Stomach (tissue), 9 donors: ENCODE data around the gene IFI27. TPM values are rescaled to one million over a fixed set of nuclear protein-coding genes. Genes with fewer than 3 reads are reported as not detected.

ENCODE experiments used
- DNase-seq, 2 donors: peaks; one replicate each; pipeline versions ENCODE4 v3.0.0 to v3.0.0-alpha.2; 2013 to 2019
- H3K27ac ChIP-seq, 5 donors: fragments of 200-600 bp in 4 of 5; sonication (generic) in 4 of 5; one replicate each; pipeline ENCODE4 v1.5.1; 2013 to 2019; ENCODE audit warnings: mild to moderate bottlenecking in 1 of 5, moderate library complexity in 1 of 5
- H3K27me3 ChIP-seq, 3 donors: fragments of 200-600 bp; sonication (generic); one replicate each; pipeline ENCODE4 v1.5.1; 2017 to 2019; ENCODE audit warnings: mixed run types in 1 of 3
- H3K36me3 ChIP-seq, 4 donors: fragments of 200-600 bp; sonication (generic); 1 replicate in 3 of 4; 2 replicates in 1 of 4; pipeline ENCODE4 v1.5.1; 2016 to 2019
- H3K4me1 ChIP-seq, 4 donors: fragments of 200-600 bp; sonication (generic); one replicate each; pipeline ENCODE4 v1.5.1; 2016 to 2019
- H3K4me3 ChIP-seq, 4 donors: fragments of 200-600 bp; sonication (generic) in 3 of 4; one replicate each; pipeline ENCODE4 v1.5.1; 2016 to 2019; ENCODE audit warnings: mild to moderate bottlenecking in 1 of 4
- H3K9me3 ChIP-seq, 4 donors: fragments of 200-600 bp; sonication (generic); one replicate each; pipeline ENCODE4 v1.5.1; 2016 to 2019
- EP300 ChIP-seq: sonication (generic); formaldehyde crosslinking; IDR thresholded peaks from one replicate; pipeline ENCODE4 v1.6.1; 2017; ENCODE audit warnings: antibody characterized with exemption
- POLR2A ChIP-seq, 4 donors: fragments of 450-650 bp; IDR thresholded peaks; one replicate each; pipeline ENCODE4 v1.6.1; 2016; ENCODE audit warnings: antibody characterized with exemption in 4 of 4, control low read depth in 2 of 4, mild to moderate bottlenecking in 1 of 4, moderate library complexity in 1 of 4
- POLR2AphosphoS5 ChIP-seq, 3 donors: sonication (generic); formaldehyde crosslinking; IDR thresholded peaks; one replicate each; pipeline ENCODE4 v1.6.1; 2016; ENCODE audit warnings: antibody characterized with exemption in 3 of 3
- WGBS, 5 donors: extraction: QIAGEN DNeasy Blood & Tissue Kit in 3 of 5; methylation state at CpG; one replicate each; pipeline versions ENCODE4 v1.1.5 to v1.1.7; 2013 to 2018; 5-methylcytosine and 5-hydroxymethylcytosine counted together
- intact Hi-C: fragments of 100-400 bp; cut with DNase I; formaldehyde crosslinking; loops from one replicate; pipeline ENCODE4 v1.15.1; 2023; ENCODE audit warnings: low total_unique reads
- polyA plus RNA-seq, 3 donors: library from polyadenylated mRNA; stranded (reverse); fragments of 200-250 nt; gene quantifications; one replicate each; pipeline ENCODE4 v1.2.3, GENCODE V29; 2013
- total RNA-seq, 5 donors: library from RNA; depleted of rRNA; stranded (reverse); fragments of >200 nt; gene quantifications; one replicate each; pipeline versions ENCODE4 v1.1.0 to v1.2.3, GENCODE V29; 2014 to 2016
- TF ChIP-seq, protein P1 (sequence below), 7 experiments: fragments of 450-650 bp in 4 of 7; fragments of 200-600 bp in 3 of 7; sonication (generic) in 3 of 7; IDR thresholded peaks; one replicate each; pipeline ENCODE4 v1.5.1; 2016 to 2019; ENCODE audit warnings: antibody characterized with exemption in 7 of 7, control low read depth in 2 of 7, mild to moderate bottlenecking in 1 of 7
- donor health status: healthy with polysubstance abuse.
- donor health status: Bipolar disorder and iron deficiency.
- donor health status: healthy.

Gene IFI27
- total and polyA plus RNA-seq, 8 donors = 12.9 to 1,115 (median 234) TPM

DNA sequence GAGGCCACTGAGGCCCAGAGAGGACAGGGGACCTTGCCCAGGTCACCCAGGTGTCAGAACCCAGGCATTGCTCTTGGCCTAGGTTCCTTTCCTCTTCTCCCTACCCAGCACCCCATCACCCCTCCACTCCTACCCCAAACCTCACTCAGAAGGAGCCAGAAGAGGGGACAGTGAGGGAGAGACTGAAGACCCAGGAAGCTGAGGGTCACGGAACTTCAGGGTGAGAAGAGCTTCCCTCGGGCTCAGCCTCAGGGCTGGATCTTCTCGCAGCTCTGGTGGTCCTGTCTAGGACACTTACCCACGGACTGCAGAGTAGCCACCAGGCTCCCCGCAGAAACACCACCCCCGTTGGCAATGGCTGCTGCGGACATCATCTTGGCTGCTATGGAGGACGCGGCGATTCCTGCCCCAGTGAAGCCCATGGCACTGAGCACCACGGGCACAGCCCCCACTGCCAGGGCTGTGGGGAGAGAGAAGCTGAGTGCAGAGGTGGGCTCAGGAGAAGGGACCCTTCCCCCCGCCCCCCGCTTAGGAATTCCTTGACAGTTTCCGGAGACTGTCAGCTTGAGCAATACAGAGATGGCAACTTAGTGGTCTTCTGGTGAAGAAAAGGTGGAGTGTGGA, 17.8 kb downstream of the IFI27 start:
- Histone ChIP-seq H3K36me3 (peaks cover 0 to 25% (median 5%) of the 10 kb centered on the region in 4 donors), H3K4me1 (peaks cover 7 to 25% (median 15%) of the 10 kb centered on the region in 4 donors), H3K27me3 (peaks cover 0 to 11% (median 0%) of the 10 kb centered on the region in 3 donors), H3K4me3 (peak overlapping the region in 1 of 4 donors; percentile 50), H3K27ac (peak overlapping the region in 3 of 5 donors; percentile 72 to 88 (median 75)), H3K9me3 (no peaks in the 10 kb centered on the region)
- DNase-seq = peak in 1 of 2 donors; percentile 17
- 88 to 93% (median 91%) methylated on average over 6 to 14 of the region's 14 CpGs for WGBS, 5 donors
- TF ChIP-seq, protein P1, sequence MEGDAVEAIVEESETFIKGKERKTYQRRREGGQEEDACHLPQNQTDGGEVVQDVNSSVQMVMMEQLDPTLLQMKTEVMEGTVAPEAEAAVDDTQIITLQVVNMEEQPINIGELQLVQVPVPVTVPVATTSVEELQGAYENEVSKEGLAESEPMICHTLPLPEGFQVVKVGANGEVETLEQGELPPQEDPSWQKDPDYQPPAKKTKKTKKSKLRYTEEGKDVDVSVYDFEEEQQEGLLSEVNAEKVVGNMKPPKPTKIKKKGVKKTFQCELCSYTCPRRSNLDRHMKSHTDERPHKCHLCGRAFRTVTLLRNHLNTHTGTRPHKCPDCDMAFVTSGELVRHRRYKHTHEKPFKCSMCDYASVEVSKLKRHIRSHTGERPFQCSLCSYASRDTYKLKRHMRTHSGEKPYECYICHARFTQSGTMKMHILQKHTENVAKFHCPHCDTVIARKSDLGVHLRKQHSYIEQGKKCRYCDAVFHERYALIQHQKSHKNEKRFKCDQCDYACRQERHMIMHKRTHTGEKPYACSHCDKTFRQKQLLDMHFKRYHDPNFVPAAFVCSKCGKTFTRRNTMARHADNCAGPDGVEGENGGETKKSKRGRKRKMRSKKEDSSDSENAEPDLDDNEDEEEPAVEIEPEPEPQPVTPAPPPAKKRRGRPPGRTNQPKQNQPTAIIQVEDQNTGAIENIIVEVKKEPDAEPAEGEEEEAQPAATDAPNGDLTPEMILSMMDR (IDR thresholded peaks at IDR 0.05) = no peak
- TF ChIP-seq POLR2AphosphoS5 (IDR thresholded peaks at IDR 0.05) (no peak), EP300 (no peak)
- intact Hi-C loops = no loop called here

DNA sequence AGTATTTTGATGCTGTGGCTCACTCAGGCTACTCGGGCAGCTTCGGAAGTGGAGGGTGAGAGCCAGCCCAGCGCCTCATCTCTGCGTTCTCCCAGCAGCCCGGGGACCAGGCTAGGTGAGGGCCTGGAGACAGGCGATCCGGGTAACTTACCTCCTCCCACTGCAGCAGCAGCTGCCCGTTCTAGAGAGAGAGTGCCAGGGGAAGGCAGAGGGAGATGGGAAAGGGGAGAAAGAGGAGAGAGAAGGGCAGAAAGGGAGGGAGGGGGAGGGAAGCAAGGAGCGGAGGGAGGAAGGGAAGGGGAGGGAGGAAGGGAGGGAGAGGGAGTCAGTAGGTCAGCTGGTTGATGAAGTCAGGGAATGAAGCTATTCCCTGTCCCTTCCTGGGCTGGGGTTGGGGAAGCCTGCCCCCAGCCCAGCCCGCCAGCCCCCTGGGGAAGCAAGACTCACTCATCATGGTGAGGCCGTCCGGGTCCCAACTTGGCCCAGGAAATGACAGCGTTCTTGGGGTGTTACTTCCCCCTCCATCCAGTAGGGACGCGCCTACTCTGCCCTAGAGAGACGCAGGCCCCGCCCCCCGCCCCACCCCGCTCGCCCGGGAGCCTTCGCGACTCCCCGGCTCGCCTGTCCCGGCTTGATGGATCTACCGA, 18.7 kb downstream of the IFI27 start, which contains the start of gene IFI27L2:
Gene IFI27L2, minus strand, starts transcription at position 494 of the 647 bp plus-strand sequence. Its CDS starts 40 bp downstream, at position 454.
- intact Hi-C loops = no loop called here
- TF ChIP-seq EP300 (no peak), POLR2AphosphoS5 (IDR thresholded peaks at IDR 0.05) (peak in 2 of 3 donors; percentile 20 to 39)
- TF ChIP-seq, protein P1 (IDR thresholded peaks at IDR 0.05) = peak in 3 of 7 experiments; percentile 23 to 47 (median 27)
- WGBS, 5 donors = 1 to 3% (median 2%) methylated on average over 23 to 27 of the region's 27 CpGs

DNA sequence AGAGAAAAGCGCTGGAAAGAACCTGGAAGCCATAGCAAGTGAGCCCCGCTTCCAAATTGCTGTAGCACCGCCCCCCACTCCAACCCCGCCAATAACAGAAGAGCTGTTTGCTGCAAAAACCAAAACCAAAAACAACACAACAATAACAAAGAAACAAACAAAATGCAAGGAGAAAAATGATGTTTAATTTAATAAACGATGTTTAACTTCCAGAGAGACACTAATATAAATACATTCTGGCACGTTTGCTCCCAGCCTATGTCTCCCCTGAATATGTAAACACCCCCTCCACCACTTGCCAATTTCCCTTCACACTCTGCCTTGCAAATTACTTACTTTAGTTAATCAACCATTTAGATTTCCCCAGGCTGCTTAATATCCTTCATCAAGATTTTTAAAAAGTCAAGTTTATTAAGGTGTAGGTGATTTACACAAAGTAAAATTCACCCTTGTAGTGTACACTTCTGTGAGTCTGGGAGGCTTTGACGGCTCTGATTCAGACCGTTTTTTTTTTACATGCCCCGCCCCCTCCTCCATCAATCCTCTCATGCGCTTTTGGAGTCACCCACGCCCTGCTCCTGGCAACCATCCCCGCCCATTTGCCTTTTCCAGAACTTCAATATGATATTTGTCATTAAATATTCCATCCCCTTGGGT, 19.4 kb downstream of the IFI27 start:
- intact Hi-C loops = no loop called here
- Histone ChIP-seq H3K27ac (peak overlapping the region; percentile 43 to 88 (median 75)), H3K4me1 (peaks cover 7 to 25% (median 15%) of the 10 kb centered on the region in 4 donors), H3K36me3 (peaks cover 0 to 25% (median 5%) of the 10 kb centered on the region in 4 donors), H3K4me3 (peak overlapping the region; percentile 48 to 58 (median 53)), H3K27me3 (peaks cover 0 to 13% (median 0%) of the 10 kb centered on the region in 3 donors), H3K9me3 (no peaks in the 10 kb centered on the region)
- peak in 1 of 2 donors; percentile 84 for DNase-seq
- WGBS, 5 donors = 0 to 1% (median 1%) methylated on average over 12 of the region's 12 CpGs
- TF ChIP-seq, protein P1 (IDR thresholded peaks at IDR 0.05) = no peak
- TF ChIP-seq EP300 = no peak
- no peak for TF ChIP-seq POLR2A (IDR thresholded peaks at IDR 0.05)
- TF ChIP-seq POLR2AphosphoS5 (IDR thresholded peaks at IDR 0.05) = no peak

More for the DNA sequence above, 18.7 kb downstream of the IFI27 start, which contains the start of gene IFI27L2:
- Histone ChIP-seq H3K4me3 (peak within 1 kb of the TSS; percentile 48 to 58 (median 53)), H3K27ac (peak within 1 kb of the TSS; percentile 43 to 88 (median 75)), H3K36me3 (peaks cover 0 to 25% (median 5%) of the 10 kb centered on the region in 4 donors), H3K9me3 (no peaks in the 10 kb centered on the region), H3K27me3 (peaks cover 0 to 13% (median 0%) of the 10 kb centered on the region in 3 donors), H3K4me1 (peaks cover 7 to 25% (median 15%) of the 10 kb centered on the region in 4 donors)
- peak; percentile 67 to 95 for DNase-seq

DNA sequence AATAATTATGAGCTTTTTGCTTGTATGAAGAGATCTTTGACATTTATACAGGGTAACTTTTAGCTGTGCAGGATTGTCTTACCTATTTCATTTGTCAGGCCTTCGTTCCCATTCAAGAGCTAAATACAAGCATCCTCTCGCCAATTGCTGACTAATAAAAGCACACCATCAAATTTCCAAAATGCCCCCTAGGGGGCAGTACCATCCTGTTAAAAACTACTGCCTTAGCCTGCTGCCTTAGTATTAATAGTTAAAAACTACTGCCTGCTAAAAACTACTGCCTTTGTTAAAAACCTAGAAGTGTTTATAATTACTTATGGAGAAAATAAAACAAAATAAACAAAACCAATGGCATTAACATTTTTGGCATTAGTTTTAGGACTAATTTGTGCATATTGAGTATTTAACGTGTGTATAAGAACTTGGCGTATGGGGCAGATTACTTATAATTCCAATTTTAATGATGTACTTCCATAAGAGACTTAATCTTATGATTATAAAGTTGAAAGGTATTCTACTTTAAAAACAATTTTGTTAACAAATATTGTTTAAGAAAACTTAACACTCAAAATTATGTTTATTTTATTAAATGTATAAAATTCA, 21.9 kb downstream of the IFI27 start:
- intact Hi-C loops = no loop called here
- no peak for TF ChIP-seq POLR2A (IDR thresholded peaks at IDR 0.05)
- TF ChIP-seq POLR2AphosphoS5 (IDR thresholded peaks at IDR 0.05) = no peak
- no peak for TF ChIP-seq EP300
- TF ChIP-seq, protein P1 (IDR thresholded peaks at IDR 0.05) = peak in 5 of 7 experiments; percentile 24 to 88 (median 68)
- H3K27me3 ChIP-seq = peaks cover 0 to 13% (median 0%) of the 10 kb centered on the region in 3 donors
- peaks cover 7 to 31% (median 18%) of the 10 kb centered on the region in 4 donors for H3K4me1 ChIP-seq
- H3K36me3 ChIP-seq = peaks cover 0 to 6% (median 2%) of the 10 kb centered on the region in 4 donors
- peaks cover 0 to 7% (median 3%) of the 10 kb centered on the region in 4 donors for H3K9me3 ChIP-seq
- H3K4me3 ChIP-seq = no peak overlapping the region
- WGBS, 5 donors = 37 to 46% (median 43%) methylated on average over 4 of the region's 4 CpGs
- DNase-seq = peak; percentile 66 to 87
- no peak overlapping the region for H3K27ac ChIP-seq
